HG02884 (cell line): ENCODE measurements around the gene INSR.

Experiments used
- ATAC-seq: cut with Tn5 transposase; IDR thresholded peaks from one replicate; pipeline ENCODE4 v1.9.1; 2021; ENCODE audit warnings: mild to moderate bottlenecking, moderate library complexity; ENCODE audit not compliant: unreplicated experiment

Gene INSR

GRCh38 chr19:7297742-7298141 lies 3.5 kb upstream of the INSR start:
- no peak for ATAC-seq

- ATAC-seq: no peak
These were observed 1.8 kb upstream of the INSR start for GRCh38 chr19:7295912-7296536.

GRCh38 chr19:7294558-7295212 lies 471 bp upstream of the INSR start:
- ATAC-seq: no peak

- ATAC-seq: no peak
These were observed 1.1 kb downstream of the INSR start for GRCh38 chr19:7292950-7293761.

- no peak for ATAC-seq
These were observed 1.8 kb downstream of the INSR start for GRCh38 chr19:7292352-7292949.

- ATAC-seq: no peak
These were observed 5.2 kb downstream of the INSR start for GRCh38 chr19:7288977-7289376.

- ATAC-seq: no peak
These were observed 6.1 kb downstream of the INSR start for GRCh38 chr19:7288131-7288530.

GRCh38 chr19:7287722-7288121 lies 6.5 kb downstream of the INSR start:
- ATAC-seq: no peak

- no peak for ATAC-seq
These were observed 13.1 kb downstream of the INSR start for GRCh38 chr19:7280940-7281666.

- no peak for ATAC-seq
These were observed 21.2 kb downstream of the INSR start for GRCh38 chr19:7272856-7273578.

- no peak for ATAC-seq
These were observed 25.5 kb downstream of the INSR start for GRCh38 chr19:7268705-7269098.

- ATAC-seq: no peak
These were observed 26.2 kb downstream of the INSR start for GRCh38 chr19:7267792-7268704.

GRCh38 chr19:7266832-7267231 lies 27.4 kb downstream of the INSR start:
- ATAC-seq: no peak

GRCh38 chr19:7265963-7266362 lies 28.3 kb downstream of the INSR start:
- ATAC-seq: no peak

GRCh38 chr19:7264858-7265257 lies 29.4 kb downstream of the INSR start:
- ATAC-seq: no peak

GRCh38 chr19:7263521-7263920 lies 30.7 kb downstream of the INSR start:
- ATAC-seq: no peak

GRCh38 chr19:7263066-7263465 lies 31.1 kb downstream of the INSR start:
- no peak for ATAC-seq

- ATAC-seq: no peak
These were observed 31.7 kb downstream of the INSR start for GRCh38 chr19:7262470-7262869.

GRCh38 chr19:7260161-7260560 lies 34.1 kb downstream of the INSR start:
- ATAC-seq: no peak
